Fibroblast of the aortic adventitia (primary cell): Measurements from ENCODE around the gene RUFY2. TPM values are rescaled to one million over a fixed set of nuclear protein-coding genes. Genes with fewer than 3 reads are reported as not detected.
A peak's percentile ranks its signal among the peaks of the same experiment; 100 is the strongest.

ENCODE experiments used
- DNase-seq: peaks from one replicate; pipeline ENCODE4 v3.0.0-alpha.2; 2010; ENCODE audit warnings: low read depth
- H3K4me3 ChIP-seq: 2 replicates; pipeline ENCODE4 v1.5.1; 2011; ENCODE audit warnings: low read depth, mild to moderate bottlenecking, control low read depth, low read length, moderate library complexity
- total RNA-seq: library from RNA; depleted of rRNA; stranded (reverse); fragments of >200 nt; gene quantifications from 2 replicates; pipeline ENCODE4 v1.2.3, GENCODE V29; 2012; ENCODE audit warnings: low replicate concordance
- TF ChIP-seq, protein P1 (sequence below): IDR thresholded peaks from 2 replicates; pipeline ENCODE4 v1.5.1; 2011; ENCODE audit warnings: mild to moderate bottlenecking, low read length, control low read depth, inconsistent platforms; ENCODE audit not compliant: insufficient read depth

The RUFY2 gene
- total RNA-seq, 1 donor = 37.3 TPM

GRCh38 chr10:68403701-68404100 is 3.4 kb downstream of the RUFY2 start:
- no peak overlapping the region for H3K4me3 ChIP-seq
- TF ChIP-seq, protein P1, sequence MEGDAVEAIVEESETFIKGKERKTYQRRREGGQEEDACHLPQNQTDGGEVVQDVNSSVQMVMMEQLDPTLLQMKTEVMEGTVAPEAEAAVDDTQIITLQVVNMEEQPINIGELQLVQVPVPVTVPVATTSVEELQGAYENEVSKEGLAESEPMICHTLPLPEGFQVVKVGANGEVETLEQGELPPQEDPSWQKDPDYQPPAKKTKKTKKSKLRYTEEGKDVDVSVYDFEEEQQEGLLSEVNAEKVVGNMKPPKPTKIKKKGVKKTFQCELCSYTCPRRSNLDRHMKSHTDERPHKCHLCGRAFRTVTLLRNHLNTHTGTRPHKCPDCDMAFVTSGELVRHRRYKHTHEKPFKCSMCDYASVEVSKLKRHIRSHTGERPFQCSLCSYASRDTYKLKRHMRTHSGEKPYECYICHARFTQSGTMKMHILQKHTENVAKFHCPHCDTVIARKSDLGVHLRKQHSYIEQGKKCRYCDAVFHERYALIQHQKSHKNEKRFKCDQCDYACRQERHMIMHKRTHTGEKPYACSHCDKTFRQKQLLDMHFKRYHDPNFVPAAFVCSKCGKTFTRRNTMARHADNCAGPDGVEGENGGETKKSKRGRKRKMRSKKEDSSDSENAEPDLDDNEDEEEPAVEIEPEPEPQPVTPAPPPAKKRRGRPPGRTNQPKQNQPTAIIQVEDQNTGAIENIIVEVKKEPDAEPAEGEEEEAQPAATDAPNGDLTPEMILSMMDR = no peak
- DNase-seq = no peak

GRCh38 chr10:68402276-68402675 is 4.8 kb downstream of the RUFY2 start:
- TF ChIP-seq, protein P1 = no peak

DNA sequence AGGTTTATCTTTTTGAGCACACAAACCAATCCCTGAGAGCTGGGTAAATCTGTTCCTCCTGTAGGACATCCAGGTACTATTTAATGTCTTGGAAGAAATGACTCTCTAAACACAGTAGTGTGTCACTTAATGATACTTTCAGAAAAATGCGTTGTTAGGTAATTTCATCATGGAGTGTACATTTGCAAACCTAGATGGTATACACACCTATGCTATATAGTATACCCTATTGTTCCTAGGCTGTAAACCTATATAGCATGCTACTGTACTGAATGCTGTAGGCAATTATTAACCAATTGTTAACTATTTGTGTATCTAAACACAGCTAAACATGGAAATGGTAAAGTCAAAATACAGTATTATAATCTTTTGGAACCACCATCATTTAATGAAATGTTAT is 10.1 kb downstream of the RUFY2 start:
- TF ChIP-seq, protein P1 = no peak
- DNase-seq = no peak
- no peak overlapping the region for H3K4me3 ChIP-seq

More at GRCh38 chr10:68402276-68402675, 4.8 kb downstream of the RUFY2 start:
- peak; percentile 75 for DNase-seq
- H3K4me3 ChIP-seq = no peak overlapping the region

DNA sequence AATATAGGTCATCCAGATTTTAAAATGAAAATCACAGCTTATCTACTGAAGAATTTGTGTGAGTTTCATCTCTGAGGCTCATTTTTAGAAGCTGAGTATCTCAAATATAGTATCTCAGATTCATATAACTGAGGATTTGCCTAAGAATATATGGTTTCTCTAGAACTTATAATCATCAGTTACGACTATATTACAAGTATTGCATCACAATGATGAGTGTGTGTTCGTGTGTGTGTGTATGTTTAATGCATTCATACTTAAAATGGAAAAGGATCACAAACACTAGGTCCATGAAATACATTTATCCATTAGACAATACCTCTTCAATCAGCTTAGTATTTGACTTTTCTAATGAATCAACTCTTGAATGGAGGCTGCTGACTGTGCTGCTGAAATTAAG is 21.3 kb downstream of the RUFY2 start:
- no peak overlapping the region for H3K4me3 ChIP-seq
- no peak for DNase-seq
- TF ChIP-seq, protein P1 = no peak

DNA sequence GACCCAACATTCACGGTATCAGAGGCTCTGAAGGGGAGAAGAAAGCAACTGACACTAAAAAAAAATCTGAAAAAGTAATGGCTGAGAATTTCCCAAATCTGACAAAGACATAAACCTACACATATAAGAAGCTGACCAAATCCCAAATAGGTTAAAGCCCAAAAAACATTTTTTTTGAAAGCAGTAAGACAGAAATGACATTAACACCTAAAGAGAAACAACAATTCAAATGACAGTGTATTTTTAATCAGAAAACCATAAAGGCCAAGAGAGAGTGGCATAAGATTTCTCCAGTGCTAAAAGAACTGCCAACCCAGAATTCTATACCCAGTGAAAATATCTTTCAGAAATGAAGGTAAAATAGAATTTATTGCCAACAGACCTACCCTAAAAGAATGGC is 35.5 kb downstream of the RUFY2 start:
- TF ChIP-seq, protein P1 = no peak
- DNase-seq = no peak
- no peak overlapping the region for H3K4me3 ChIP-seq

DNA sequence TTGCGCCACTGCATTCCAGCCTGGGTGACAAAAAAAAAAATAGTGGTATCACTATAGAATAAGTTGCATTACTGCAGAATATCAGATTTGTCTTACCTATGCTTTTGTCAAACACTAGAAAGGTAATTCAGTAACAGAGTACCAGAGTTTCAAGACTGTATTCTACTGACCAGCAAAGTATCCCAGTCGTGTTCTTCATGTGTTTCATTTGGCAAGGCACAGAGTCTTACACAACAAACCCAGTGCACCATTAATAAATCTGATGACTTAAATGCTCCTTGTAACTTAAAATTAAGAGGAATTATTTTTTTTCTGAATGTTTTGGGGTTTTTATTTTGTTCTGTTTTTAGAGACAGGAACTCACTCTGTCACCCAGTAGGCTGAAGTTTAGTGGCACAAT is 40.0 kb downstream of the RUFY2 start:
- DNase-seq = no peak
- TF ChIP-seq, protein P1 = no peak
- H3K4me3 ChIP-seq = no peak overlapping the region

- H3K4me3 ChIP-seq = no peak overlapping the region
- TF ChIP-seq, protein P1 = no peak
- DNase-seq = no peak
Measured at GRCh38 chr10:68366600-68366999, 40.5 kb downstream of the RUFY2 start.
